ENCODE results near the gene WWP2.
A peak's percentile ranks its signal among the peaks of the same experiment; 100 is the strongest.

Gene WWP2

DNA sequence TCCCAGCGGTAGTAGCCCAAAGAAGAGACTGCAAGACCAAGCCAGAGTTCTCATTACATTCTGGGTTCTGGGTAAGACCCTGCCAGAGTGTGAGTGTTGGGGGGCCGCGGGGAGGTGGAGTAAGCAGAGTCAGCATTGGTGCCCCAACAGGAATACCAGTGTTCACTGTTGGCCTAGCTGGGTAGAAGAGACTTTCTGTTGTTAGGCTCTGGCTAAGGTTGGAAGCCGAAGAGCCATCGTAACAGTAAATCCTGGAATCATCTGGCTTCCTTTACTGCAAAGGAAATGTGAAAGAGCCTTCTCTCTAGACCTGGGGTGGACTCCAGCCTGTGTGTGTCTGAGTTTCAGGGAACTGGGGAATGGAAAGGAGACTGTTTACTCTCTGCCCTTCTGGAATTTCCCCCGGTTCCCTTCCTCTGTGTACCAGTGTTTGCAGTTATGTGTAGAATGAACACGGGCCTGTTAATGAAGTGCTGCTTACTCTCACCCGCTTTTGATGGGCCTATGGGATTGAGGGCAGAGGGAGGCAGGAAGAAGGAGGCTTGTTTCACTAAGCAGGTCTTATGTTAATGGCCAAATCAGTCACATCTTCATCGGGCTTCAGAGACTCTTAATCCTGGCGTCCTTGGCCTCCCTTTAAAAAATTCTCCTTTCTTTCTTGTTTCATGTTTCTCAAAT lies 68.5 kb downstream of the WWP2 start:
- no peak overlapping the region for H3K4me3 ChIP-seq (ENCODE audit: low read length)
- peaks cover 11% of the 10 kb centered on the region for H3K4me1 ChIP-seq (ENCODE audit: control insufficient read depth, insufficient read depth, low read length)
- no peak overlapping the region for H3K9ac ChIP-seq (ENCODE audit: low read length)
- no peaks in the 10 kb centered on the region for H3K36me3 ChIP-seq (ENCODE audit: control insufficient read depth, insufficient read depth, low read length)
- peak overlapping the region; percentile 56 for H3K27ac ChIP-seq (ENCODE audit: low read depth, low read length)
- no peaks in the 10 kb centered on the region for H3K27me3 ChIP-seq (ENCODE audit: control insufficient read depth, insufficient read depth, low read length)

DNA sequence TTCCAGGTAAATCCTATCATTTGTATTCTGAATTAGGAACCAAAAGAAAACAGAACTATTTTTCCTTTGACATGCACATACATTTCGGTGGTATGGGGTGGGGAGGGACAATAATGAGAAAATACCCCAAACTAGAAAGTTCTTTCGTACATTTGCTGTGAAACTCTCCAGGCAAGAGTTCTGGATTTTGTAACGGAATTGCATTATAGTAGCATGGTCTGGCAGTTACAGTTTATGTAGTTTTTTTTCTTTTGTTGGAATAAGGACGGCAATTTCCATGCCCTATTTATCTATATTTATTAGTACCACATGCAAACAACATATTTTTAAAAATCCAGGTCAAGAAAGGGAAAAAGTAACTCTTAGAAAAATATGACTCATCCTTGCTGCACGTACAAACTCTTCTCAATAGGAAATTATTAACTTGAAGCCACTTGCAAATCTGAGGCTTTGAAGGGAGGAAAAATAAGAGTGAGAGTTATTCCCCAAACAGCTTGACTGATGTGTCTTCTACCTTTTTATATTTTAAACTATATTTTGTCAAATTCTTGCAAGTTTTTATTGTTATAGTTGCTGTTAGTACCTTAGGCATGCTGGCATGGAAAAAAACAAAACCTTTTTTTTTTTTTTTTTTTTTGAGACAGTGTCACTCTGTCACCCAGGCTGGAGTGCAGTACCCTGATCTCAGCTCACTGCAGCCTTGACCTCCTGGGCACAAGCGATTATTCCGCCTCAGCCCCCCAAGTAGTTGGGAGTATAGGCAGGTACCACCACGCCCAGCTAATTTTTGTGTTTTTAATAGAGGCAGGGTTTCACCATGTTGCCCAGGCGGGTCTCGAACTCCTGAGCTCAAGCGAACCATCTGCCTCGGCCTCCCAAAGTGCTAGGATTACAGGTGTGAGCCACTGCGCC lies 69.3 kb downstream of the WWP2 start:
- peaks cover 11% of the 10 kb centered on the region for H3K4me1 ChIP-seq (ENCODE audit: control insufficient read depth, insufficient read depth, low read length)
- H3K27me3 ChIP-seq (ENCODE audit: control insufficient read depth, insufficient read depth, low read length) = no peaks in the 10 kb centered on the region
- no peak overlapping the region for H3K4me3 ChIP-seq (ENCODE audit: low read length)
- H3K36me3 ChIP-seq (ENCODE audit: control insufficient read depth, insufficient read depth, low read length) = no peaks in the 10 kb centered on the region
- no peak overlapping the region for H3K9ac ChIP-seq (ENCODE audit: low read length)
- H3K27ac ChIP-seq (ENCODE audit: low read depth, low read length) = peak overlapping the region; percentile 56

DNA sequence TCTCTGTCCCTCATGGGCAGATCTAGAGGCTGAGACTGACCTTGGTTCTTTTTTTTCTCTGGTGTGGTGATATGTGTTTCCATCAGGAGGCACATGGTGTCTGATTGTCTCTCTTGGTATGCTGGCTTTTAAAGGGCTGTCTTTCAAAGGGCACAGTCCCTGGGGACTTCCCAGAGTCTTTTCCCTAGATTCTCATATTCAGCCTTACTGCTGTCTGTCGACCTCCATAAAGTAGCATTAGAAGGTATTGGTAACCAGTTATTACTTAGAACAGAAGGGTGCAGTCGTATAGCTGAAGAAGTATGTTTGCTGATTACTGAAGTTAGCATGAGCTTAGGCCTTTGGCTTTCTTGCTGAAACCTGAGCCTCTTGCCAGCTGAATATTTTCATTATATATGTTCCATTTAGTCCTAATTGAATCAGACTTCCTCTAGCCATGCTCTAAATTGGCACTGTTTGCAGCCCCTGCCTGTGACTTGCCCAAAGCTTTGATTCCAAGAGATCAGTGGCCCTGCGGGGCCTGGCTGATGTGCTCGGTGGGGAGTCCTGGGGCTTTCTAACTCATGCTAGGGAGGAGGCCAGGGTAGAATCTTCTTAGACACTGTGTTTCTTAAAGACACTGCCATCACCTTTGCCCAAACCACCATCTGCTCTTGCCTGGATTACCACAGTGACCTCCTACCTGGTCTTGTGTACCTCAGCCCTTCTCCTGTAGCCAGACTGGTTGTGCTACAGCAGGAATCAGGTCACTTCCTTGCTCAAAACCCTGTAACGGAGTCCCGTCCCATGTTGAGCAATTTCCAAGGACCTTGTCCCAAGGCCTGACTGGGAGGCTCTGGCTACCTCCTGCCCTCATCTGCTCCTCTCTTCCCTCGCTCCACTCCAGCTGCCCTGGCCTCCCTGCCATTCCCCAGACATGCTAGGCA lies 71.5 kb downstream of the WWP2 start:
- Histone ChIP-seq H3K36me3 (ENCODE audit: control insufficient read depth, insufficient read depth, low read length) (no peaks in the 10 kb centered on the region), H3K27ac (ENCODE audit: low read depth, low read length) (no peak overlapping the region), H3K27me3 (ENCODE audit: control insufficient read depth, insufficient read depth, low read length) (no peaks in the 10 kb centered on the region), H3K4me1 (ENCODE audit: control insufficient read depth, insufficient read depth, low read length) (peaks cover 11% of the 10 kb centered on the region), H3K9ac (ENCODE audit: low read length) (no peak overlapping the region), H3K4me3 (ENCODE audit: low read length) (no peak overlapping the region)

DNA sequence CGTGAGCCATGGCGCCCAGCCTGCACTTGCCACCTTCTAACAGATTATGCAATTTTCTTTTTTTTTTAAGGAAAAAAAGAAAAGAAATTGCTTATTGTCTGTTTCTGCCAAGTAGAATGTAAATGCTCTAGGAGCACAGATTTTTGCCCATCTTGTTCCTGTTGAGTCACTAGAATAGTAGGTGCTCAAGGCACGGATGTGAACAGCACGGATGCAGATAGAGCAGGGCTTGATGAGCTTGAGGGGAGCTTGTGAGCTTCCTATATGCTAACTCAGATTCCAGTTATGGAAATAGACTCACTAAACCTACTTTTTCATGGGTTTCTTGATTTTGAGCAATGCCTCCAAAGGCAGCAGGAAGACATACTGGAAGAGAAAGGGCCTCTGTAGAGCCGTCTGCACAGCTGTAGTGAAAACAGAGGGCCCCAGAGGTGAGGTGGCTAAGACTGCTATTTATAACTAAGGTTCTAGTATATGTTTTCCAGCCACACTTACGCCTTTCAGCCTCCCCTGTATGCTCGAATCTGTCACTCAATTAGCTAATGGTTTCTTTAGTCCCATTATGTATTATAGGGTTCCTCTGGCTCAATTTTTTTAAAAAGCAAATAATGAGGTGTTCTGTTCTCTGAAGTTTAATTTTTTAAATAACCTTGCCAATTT lies 72.8 kb downstream of the WWP2 start:
- no peak overlapping the region for H3K4me3 ChIP-seq (ENCODE audit: low read length)
- no peaks in the 10 kb centered on the region for H3K27me3 ChIP-seq (ENCODE audit: control insufficient read depth, insufficient read depth, low read length)
- H3K4me1 ChIP-seq (ENCODE audit: control insufficient read depth, insufficient read depth, low read length) = peaks cover 14% of the 10 kb centered on the region
- no peak overlapping the region for H3K9ac ChIP-seq (ENCODE audit: low read length)
- H3K36me3 ChIP-seq (ENCODE audit: control insufficient read depth, insufficient read depth, low read length) = no peaks in the 10 kb centered on the region
- no peak overlapping the region for H3K27ac ChIP-seq (ENCODE audit: low read depth, low read length)

DNA sequence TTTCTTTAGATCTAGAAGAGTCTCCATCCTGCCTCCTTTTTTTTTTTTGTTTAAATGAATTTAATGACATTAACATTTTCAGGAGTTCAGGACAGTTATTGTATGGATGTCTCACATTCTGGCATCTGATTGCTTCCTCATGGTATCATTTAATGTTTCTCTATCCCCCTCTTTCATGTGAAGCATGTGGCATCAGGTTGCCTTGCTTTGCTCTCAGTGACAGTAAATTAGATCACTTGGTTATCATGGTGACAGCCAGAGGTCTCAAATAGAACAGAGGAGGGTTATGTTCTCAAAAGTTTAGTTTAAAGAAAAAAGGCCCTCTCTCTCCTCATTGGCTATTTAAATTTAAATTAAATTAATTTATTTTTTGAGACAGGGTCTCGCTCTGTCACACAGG lies 74.1 kb downstream of the WWP2 start:
- Histone ChIP-seq H3K27me3 (ENCODE audit: control insufficient read depth, insufficient read depth, low read length) (no peaks in the 10 kb centered on the region), H3K4me1 (ENCODE audit: control insufficient read depth, insufficient read depth, low read length) (peaks cover 3% of the 10 kb centered on the region)

DNA sequence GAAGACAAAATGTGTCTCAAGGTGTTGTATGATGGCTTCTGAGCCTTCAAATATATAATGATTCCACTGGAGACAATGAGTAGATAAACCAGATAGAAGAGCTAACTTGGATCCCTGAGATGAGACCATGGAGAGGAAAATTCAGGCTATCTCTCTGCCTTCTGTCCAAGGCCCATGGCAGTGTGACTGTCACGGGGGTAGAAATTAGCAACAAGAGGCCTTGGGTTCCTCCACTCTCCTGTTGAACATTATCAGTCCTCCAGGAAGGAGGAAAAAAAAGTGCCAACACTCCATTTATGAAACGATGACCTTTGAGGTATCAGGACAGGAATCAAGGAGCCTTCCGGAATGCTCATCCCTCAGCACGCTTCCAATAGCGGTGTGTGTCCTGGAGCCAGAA lies 75.2 kb downstream of the WWP2 start:
- H3K4me3 ChIP-seq (ENCODE audit: low read length) = no peak overlapping the region
- peaks cover 6% of the 10 kb centered on the region for H3K36me3 ChIP-seq (ENCODE audit: control insufficient read depth, insufficient read depth, low read length)
- H3K27ac ChIP-seq (ENCODE audit: low read depth, low read length) = no peak overlapping the region
- no peaks in the 10 kb centered on the region for H3K27me3 ChIP-seq (ENCODE audit: control insufficient read depth, insufficient read depth, low read length)
- H3K9ac ChIP-seq (ENCODE audit: low read length) = no peak overlapping the region
- peaks cover 3% of the 10 kb centered on the region for H3K4me1 ChIP-seq (ENCODE audit: control insufficient read depth, insufficient read depth, low read length)

More for the DNA sequence above, 74.1 kb downstream of the WWP2 start:
- no peak overlapping the region for H3K4me3 ChIP-seq (ENCODE audit: low read length)
- no peak overlapping the region for H3K27ac ChIP-seq (ENCODE audit: low read depth, low read length)
- no peaks in the 10 kb centered on the region for H3K36me3 ChIP-seq (ENCODE audit: control insufficient read depth, insufficient read depth, low read length)
- H3K9ac ChIP-seq (ENCODE audit: low read length) = no peak overlapping the region

DNA sequence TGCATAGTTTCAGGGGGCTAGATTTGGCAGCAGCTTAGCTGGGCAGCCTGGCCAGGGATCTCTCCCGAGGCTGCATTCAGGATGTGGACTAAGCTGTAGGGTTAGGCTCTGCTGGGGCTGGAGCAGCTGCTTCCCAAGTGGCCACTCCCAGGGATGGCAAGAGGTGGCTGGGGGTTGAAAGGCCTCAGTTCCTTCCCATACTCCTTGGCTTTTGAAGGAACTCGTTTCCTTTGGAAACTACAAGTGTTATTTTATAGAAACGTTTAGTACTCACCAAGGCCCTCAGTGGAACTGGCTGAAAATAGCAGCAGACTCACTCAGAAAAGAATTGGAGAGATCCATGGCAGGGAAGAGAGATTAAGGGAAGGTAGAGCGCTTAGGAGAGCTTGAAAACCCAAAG lies 76.4 kb downstream of the WWP2 start:
- Histone ChIP-seq H3K4me1 (ENCODE audit: control insufficient read depth, insufficient read depth, low read length) (peaks cover 3% of the 10 kb centered on the region), H3K9ac (ENCODE audit: low read length) (no peak overlapping the region), H3K36me3 (ENCODE audit: control insufficient read depth, insufficient read depth, low read length) (peaks cover 9% of the 10 kb centered on the region), H3K4me3 (ENCODE audit: low read length) (no peak overlapping the region), H3K27ac (ENCODE audit: low read depth, low read length) (no peak overlapping the region), H3K27me3 (ENCODE audit: control insufficient read depth, insufficient read depth, low read length) (no peaks in the 10 kb centered on the region)

DNA sequence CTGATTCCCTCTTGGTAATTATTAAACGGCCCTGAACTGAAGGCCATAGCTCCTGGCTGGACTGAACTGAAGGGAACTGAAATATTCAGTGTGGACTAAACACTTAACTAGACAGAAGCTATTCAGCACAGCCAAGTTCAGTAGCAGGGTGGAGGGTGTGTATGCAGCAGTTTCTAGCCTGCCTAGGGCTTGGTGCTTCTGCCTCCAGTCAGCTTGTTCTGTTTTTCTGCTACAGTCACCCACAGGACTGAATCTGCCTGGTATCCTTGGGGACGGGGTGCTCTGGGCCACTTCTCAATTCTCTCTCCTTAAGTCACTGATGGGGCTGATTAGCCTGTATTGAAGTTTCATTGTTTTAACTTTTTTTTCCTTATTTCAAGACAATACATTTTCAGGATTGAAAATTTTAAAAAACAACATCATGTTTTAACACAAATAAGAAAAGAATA lies 77.1 kb downstream of the WWP2 start:
- H3K36me3 ChIP-seq (ENCODE audit: control insufficient read depth, insufficient read depth, low read length) = peaks cover 9% of the 10 kb centered on the region
- H3K4me1 ChIP-seq (ENCODE audit: control insufficient read depth, insufficient read depth, low read length) = peaks cover 3% of the 10 kb centered on the region
- no peak overlapping the region for H3K9ac ChIP-seq (ENCODE audit: low read length)
- no peak overlapping the region for H3K4me3 ChIP-seq (ENCODE audit: low read length)
- no peak overlapping the region for H3K27ac ChIP-seq (ENCODE audit: low read depth, low read length)
- H3K27me3 ChIP-seq (ENCODE audit: control insufficient read depth, insufficient read depth, low read length) = no peaks in the 10 kb centered on the region

DNA sequence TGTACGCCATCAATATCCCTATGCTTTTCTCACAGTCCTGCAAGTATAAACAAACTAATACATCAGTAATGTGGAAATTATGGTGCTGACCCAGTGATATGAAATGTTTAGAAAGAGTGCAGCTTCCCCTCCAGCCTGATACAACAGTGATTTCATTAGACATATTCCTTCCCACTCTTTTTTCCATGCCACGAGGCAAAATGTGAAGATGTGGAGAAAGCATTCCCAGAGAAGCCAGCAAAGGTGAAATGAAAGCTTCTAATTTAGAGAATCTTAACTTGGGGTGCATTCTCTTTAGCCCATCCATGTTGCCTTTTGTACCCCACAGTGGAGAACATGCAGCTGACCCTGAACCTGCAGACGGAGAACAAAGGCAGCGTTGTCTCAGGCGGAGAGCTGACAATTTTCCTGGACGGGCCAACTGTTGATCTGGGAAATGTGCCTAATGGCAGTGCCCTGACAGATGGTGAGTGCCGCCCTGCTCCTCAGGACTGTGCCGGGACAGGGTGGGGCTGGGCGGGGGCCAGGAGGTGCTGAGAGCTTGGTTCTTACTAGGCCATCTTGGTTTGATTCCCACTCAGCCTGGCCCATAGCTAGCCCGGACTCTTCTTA lies 77.8 kb downstream of the WWP2 start:
- no peaks in the 10 kb centered on the region for H3K27me3 ChIP-seq (ENCODE audit: control insufficient read depth, insufficient read depth, low read length)
- H3K9ac ChIP-seq (ENCODE audit: low read length) = no peak overlapping the region
- H3K4me1 ChIP-seq (ENCODE audit: control insufficient read depth, insufficient read depth, low read length) = peaks cover 3% of the 10 kb centered on the region
- H3K4me3 ChIP-seq (ENCODE audit: low read length) = no peak overlapping the region
- H3K27ac ChIP-seq (ENCODE audit: low read depth, low read length) = no peak overlapping the region
- peaks cover 11% of the 10 kb centered on the region for H3K36me3 ChIP-seq (ENCODE audit: control insufficient read depth, insufficient read depth, low read length)

DNA sequence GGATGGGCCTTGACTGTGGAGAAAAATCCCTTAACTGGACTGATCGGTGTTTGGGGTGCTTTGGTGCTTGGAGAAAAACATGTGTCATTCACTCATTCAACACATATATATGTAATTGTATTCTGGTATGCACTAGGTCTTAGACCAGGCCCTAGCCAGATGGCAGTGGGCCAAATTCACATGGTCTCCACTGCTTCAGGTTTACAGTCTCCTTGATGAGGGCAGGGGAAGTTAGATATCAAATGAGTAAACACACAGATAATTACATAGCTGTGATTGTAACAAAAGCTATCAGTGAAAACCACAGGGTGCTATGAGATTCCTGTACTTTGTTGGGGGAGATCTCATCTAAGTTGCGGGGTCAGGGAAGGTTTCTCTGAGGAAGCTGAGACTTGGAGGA lies 78.8 kb downstream of the WWP2 start:
- Histone ChIP-seq H3K36me3 (ENCODE audit: control insufficient read depth, insufficient read depth, low read length) (peaks cover 11% of the 10 kb centered on the region), H3K4me3 (ENCODE audit: low read length) (no peak overlapping the region), H3K9ac (ENCODE audit: low read length) (no peak overlapping the region), H3K27ac (ENCODE audit: low read depth, low read length) (no peak overlapping the region), H3K27me3 (ENCODE audit: control insufficient read depth, insufficient read depth, low read length) (no peaks in the 10 kb centered on the region), H3K4me1 (ENCODE audit: control insufficient read depth, insufficient read depth, low read length) (peaks cover 3% of the 10 kb centered on the region)

DNA sequence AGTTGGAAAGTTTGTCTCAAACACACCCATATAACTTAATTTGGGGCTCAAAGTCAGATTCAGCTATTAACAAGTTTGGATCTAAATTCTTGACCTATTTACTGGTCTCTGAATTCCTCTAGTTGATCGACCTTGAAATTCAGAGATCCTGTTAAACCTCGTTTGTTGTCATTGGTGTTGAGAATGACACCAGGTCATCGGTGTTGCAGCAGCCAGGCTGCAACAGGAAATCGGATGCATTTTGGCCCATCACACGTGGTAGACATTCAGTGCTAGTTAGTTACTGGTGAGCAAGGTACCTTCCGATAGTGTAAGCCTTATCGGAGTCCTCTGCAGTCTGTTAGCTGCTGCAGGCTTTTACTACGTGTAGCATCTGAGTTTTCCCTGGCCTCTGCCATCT lies 82.3 kb downstream of the WWP2 start:
- no peaks in the 10 kb centered on the region for H3K27me3 ChIP-seq (ENCODE audit: control insufficient read depth, insufficient read depth, low read length)
- no peak overlapping the region for H3K9ac ChIP-seq (ENCODE audit: low read length)
- H3K27ac ChIP-seq (ENCODE audit: low read depth, low read length) = no peak overlapping the region
- H3K4me1 ChIP-seq (ENCODE audit: control insufficient read depth, insufficient read depth, low read length) = peaks cover 13% of the 10 kb centered on the region
- H3K4me3 ChIP-seq (ENCODE audit: low read length) = no peak overlapping the region
- H3K36me3 ChIP-seq (ENCODE audit: control insufficient read depth, insufficient read depth, low read length) = peaks cover 11% of the 10 kb centered on the region
